ENCODE data around the gene SORCS1. TPM values are rescaled to one million over a fixed set of nuclear protein-coding genes. Genes with fewer than 3 reads are reported as not detected.

The SORCS1 gene
- total RNA-seq, 2 experiments from 2014 or later, result not detected

GRCh38 chr10:107098326-107098725 is 66.2 kb downstream of the SORCS1 start:
- no peaks in the 10 kb centered on the region for H3K36me3 Mint-ChIP-seq (ENCODE audit: low read depth)
- ChIA-PET CTCF (interaction anchor here (0.6 kb wide), 1 partner anchor 12 kb away, joined by 3 read pairs; no protein-coding TSS in a partner anchor), POLR2A (no interaction called here)
- H3K27me3 Mint-ChIP-seq (ENCODE audit: low read depth), result no peaks in the 10 kb centered on the region
- no peaks in the 10 kb centered on the region for H3K9me3 Mint-ChIP-seq (ENCODE audit: insufficient read depth)
- no peak overlapping the region for H3K27ac Mint-ChIP-seq
- DNase-seq (no peak), ATAC-seq (no peak)
- no peak overlapping the region for H3K4me3 Mint-ChIP-seq
- H3K4me1 Mint-ChIP-seq (ENCODE audit: low read depth), result no peaks in the 10 kb centered on the region

DNA sequence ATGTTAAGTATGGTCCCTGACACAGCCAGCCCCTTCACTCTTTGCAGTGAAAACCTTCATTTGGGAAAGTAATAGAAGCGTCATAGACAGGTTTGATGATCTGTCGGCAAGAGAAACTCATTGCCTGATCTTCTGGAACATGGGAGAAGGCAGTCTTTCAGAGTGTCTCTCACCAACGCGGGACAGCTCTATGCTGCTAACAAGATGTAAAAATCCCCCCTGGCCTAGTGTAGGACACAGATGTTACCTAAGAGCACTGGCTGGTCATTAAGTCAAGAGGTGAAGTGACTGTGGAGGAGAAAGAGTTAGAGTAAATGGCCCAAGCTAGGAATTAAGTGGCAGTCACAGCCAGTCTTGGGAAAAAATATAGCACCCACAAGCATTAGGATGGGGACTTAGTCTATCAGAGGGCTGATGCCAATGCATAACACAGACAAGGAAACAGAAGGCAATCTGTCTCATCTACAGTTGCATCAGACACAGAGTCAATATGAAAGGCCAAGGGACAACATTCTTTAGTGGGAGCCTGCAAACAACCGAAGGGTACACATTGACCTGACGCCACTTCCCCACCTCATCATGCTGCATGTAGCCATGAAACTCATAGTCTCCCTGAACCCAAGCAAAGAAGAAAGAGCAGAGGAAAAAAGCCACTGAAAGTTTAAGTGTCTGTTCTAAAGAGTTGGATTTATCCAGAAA is 69.5 kb downstream of the SORCS1 start:
- Mint-ChIP-seq H3K27ac (no peak overlapping the region), H3K27me3 (ENCODE audit: low read depth) (no peaks in the 10 kb centered on the region), H3K36me3 (ENCODE audit: low read depth) (no peaks in the 10 kb centered on the region), H3K9me3 (ENCODE audit: insufficient read depth) (no peaks in the 10 kb centered on the region), H3K4me1 (ENCODE audit: low read depth) (no peaks in the 10 kb centered on the region), H3K4me3 (no peak overlapping the region)
- ChIA-PET POLR2A (no interaction called here), CTCF (no interaction called here)
- ATAC-seq (no peak), DNase-seq (no peak)

DNA sequence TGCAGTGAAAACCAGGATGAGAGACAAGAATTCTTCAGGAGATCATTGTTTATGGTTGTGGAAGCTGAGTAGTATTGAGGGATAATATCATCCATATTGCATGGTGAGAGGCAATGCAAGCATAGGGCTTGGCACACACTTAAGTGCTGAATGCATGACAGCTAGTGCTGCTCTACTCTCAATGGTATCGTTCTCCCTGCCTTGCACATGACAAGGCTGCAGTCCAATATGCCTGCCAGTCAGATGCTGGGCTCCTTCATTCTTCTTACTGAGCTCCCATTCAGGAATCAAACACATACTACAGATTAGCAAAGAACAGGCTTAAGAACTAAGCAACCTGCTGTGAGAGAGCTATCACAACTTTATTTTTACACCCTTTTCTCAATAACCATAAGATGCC is 72.2 kb downstream of the SORCS1 start:
- H3K27ac Mint-ChIP-seq, result no peak overlapping the region
- no peaks in the 10 kb centered on the region for H3K4me1 Mint-ChIP-seq (ENCODE audit: low read depth)
- ATAC-seq, result no peak
- POLR2A ChIA-PET, result no interaction called here
- H3K27me3 Mint-ChIP-seq (ENCODE audit: low read depth), result no peaks in the 10 kb centered on the region
- no peaks in the 10 kb centered on the region for H3K36me3 Mint-ChIP-seq (ENCODE audit: low read depth)
- DNase-seq, result no peak
- H3K4me3 Mint-ChIP-seq, result no peak overlapping the region
- CTCF ChIA-PET, result no interaction called here
- no peaks in the 10 kb centered on the region for H3K9me3 Mint-ChIP-seq (ENCODE audit: insufficient read depth)

DNA sequence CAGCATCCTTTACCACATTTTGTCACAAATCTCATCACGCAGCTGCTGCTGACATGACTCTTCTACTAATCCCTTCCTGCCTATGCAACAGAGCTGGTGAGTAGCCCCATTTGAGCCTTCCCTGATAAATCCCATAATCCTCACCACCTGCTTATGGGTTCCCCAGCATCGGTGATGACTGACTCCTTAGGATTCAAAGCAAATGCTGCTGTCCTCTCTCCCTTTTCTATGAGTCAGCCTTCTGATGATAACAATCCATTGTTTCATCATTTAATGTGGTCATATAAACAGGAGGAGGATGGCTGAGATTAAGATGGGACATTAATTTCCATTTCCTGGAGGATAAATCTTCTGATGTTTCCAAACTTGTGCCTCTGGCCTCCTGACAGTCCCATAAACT is 73.4 kb downstream of the SORCS1 start:
- ChIA-PET POLR2A (no interaction called here), CTCF (no interaction called here)
- ATAC-seq, result no peak
- Mint-ChIP-seq H3K4me1 (ENCODE audit: low read depth) (no peaks in the 10 kb centered on the region), H3K27ac (no peak overlapping the region), H3K9me3 (ENCODE audit: insufficient read depth) (no peaks in the 10 kb centered on the region), H3K27me3 (ENCODE audit: low read depth) (no peaks in the 10 kb centered on the region), H3K4me3 (no peak overlapping the region), H3K36me3 (ENCODE audit: low read depth) (no peaks in the 10 kb centered on the region)
- no peak for DNase-seq

DNA sequence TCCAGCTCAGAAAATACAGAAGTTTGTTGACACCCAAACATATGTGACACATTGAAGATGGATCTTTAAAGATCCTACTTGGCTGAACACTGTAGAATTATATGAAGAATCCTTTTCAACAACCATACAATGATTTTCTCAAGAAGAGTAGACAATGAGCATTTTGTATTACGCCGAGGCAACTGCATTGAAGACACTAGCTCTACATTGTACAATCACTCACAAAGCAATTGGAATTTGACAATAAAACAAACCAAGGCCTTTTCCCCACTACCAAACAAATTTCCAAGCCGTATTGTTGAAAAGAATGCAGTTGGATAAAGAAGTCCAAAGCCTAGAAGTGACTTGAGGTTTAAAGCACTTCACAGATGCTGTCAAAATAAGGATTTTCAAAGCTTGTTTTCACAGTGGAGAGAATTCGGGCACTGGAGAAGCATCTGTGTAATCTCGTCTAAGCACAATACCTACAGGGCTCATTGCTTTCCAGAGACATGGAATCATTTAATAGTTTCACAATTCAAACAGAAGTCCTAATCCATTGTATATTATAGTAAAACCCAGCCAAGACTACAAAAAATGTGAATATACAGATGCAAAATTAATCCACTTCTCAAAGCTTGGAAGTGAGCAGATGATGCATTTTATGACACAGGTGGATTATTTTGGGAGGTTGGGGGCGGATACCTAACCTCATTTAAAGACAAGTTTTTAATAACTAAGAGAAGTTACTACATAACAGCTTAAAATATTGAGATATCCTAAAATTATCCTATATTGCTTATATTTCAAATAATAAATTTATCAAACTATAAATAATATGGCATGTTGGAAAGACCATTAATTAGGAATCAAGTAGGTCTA is 78.6 kb downstream of the SORCS1 start:
- DNase-seq, result no peak

GRCh38 chr10:107083388-107084009 is 81.0 kb downstream of the SORCS1 start:
- Mint-ChIP-seq H3K4me3 (no peak overlapping the region), H3K36me3 (ENCODE audit: low read depth) (no peaks in the 10 kb centered on the region), H3K9me3 (ENCODE audit: insufficient read depth) (no peaks in the 10 kb centered on the region), H3K27ac (no peak overlapping the region), H3K4me1 (ENCODE audit: low read depth) (no peaks in the 10 kb centered on the region), H3K27me3 (ENCODE audit: low read depth) (no peaks in the 10 kb centered on the region)
- ATAC-seq (no peak), DNase-seq (no peak)
- ChIA-PET POLR2A (no interaction called here), CTCF (no interaction called here)

More for the DNA sequence above, 78.6 kb downstream of the SORCS1 start:
- no peak for ATAC-seq
- no peaks in the 10 kb centered on the region for H3K36me3 Mint-ChIP-seq (ENCODE audit: low read depth)
- CTCF ChIA-PET, result no interaction called here
- H3K4me1 Mint-ChIP-seq (ENCODE audit: low read depth), result no peaks in the 10 kb centered on the region
- no peaks in the 10 kb centered on the region for H3K27me3 Mint-ChIP-seq (ENCODE audit: low read depth)
- H3K9me3 Mint-ChIP-seq (ENCODE audit: insufficient read depth), result no peaks in the 10 kb centered on the region
- POLR2A ChIA-PET, result no interaction called here
- no peak overlapping the region for H3K27ac Mint-ChIP-seq
- no peak overlapping the region for H3K4me3 Mint-ChIP-seq

DNA sequence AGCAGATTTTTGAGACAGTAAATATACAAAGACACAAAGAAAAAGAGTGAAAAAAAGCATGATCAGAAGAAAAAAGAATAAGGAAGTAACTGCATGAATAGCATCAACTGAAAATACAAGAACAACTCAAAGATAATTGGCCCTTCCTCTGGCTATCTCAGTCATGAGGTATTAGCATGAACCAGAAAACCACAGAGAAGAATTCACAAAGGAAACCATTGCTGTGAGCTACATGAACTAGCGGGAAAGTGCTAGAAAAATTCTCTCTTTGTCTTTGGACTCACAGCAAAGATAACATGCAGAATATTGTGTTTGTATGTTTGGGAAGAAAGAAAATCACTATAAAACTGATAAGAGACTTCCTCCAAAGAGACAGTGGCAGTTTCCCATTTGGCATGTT is 82.9 kb downstream of the SORCS1 start:
- POLR2A ChIA-PET, result no interaction called here
- H3K4me1 Mint-ChIP-seq (ENCODE audit: low read depth), result no peaks in the 10 kb centered on the region

GRCh38 chr10:107075117-107075516 is 89.4 kb downstream of the SORCS1 start:
- DNase-seq, result no peak
- ChIA-PET CTCF (no interaction called here), POLR2A (no interaction called here)
- H3K9me3 Mint-ChIP-seq (ENCODE audit: insufficient read depth), result no peaks in the 10 kb centered on the region
- ATAC-seq, result no peak
- no peaks in the 10 kb centered on the region for H3K36me3 Mint-ChIP-seq (ENCODE audit: low read depth)
- no peak overlapping the region for H3K27ac Mint-ChIP-seq
- H3K27me3 Mint-ChIP-seq (ENCODE audit: low read depth), result no peaks in the 10 kb centered on the region
- no peak overlapping the region for H3K4me3 Mint-ChIP-seq
- no peaks in the 10 kb centered on the region for H3K4me1 Mint-ChIP-seq (ENCODE audit: low read depth)

More for the DNA sequence above, 82.9 kb downstream of the SORCS1 start:
- no peak for DNase-seq
- Mint-ChIP-seq H3K27ac (no peak overlapping the region), H3K27me3 (ENCODE audit: low read depth) (no peaks in the 10 kb centered on the region), H3K36me3 (ENCODE audit: low read depth) (no peaks in the 10 kb centered on the region), H3K9me3 (ENCODE audit: insufficient read depth) (no peaks in the 10 kb centered on the region), H3K4me3 (no peak overlapping the region)
- CTCF ChIA-PET, result no interaction called here
- ATAC-seq, result no peak

DNA sequence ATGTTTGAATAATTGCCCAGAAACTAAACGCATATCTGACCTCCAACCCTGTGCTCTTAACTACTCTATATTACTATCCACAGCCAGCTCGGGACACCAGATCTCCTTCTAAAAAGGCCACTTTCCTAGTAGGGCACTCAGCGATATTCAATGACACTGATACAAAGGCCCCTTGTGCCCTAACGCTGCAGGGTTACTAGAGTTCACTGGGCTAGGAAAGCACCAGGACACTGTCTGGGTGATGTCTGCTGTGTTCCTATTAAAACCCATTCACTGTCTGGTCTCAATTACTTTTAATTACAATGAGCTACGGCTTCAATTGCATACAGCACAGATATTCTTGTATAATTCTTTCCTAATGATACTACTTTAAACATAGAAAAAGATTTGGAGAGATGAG is 91.7 kb downstream of the SORCS1 start:
- CTCF ChIA-PET, result no interaction called here
- H3K36me3 Mint-ChIP-seq (ENCODE audit: low read depth), result no peaks in the 10 kb centered on the region
- no peaks in the 10 kb centered on the region for H3K9me3 Mint-ChIP-seq (ENCODE audit: insufficient read depth)

DNA sequence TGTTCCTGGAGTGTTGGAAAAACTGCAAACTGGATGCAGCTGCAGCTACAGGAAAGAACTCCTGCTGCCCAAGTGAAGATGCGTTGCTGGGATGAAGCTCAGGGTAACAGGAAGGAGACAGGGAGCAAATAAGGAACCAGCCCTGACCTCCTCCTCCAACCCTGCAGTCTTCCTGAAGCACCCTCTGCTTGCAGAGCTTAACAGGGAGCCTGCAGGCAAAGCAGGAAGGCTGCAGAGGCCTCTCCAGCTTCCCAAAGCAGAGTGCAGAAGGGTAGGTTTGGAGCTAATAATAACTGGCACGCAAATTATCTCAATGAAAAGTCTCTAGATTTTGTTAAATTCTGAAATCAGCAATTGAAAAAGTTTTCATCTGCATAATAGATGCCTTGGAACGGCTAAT is 92.5 kb downstream of the SORCS1 start:
- H3K9me3 Mint-ChIP-seq (ENCODE audit: insufficient read depth), result no peaks in the 10 kb centered on the region
- no peak overlapping the region for H3K27ac Mint-ChIP-seq
- no peaks in the 10 kb centered on the region for H3K4me1 Mint-ChIP-seq (ENCODE audit: low read depth)
- no peaks in the 10 kb centered on the region for H3K27me3 Mint-ChIP-seq (ENCODE audit: low read depth)
- ATAC-seq, result no peak
- ChIA-PET POLR2A (no interaction called here), CTCF (no interaction called here)
- no peak for DNase-seq
- H3K36me3 Mint-ChIP-seq (ENCODE audit: low read depth), result no peaks in the 10 kb centered on the region
- no peak overlapping the region for H3K4me3 Mint-ChIP-seq

More for the DNA sequence above, 91.7 kb downstream of the SORCS1 start:
- H3K4me1 Mint-ChIP-seq (ENCODE audit: low read depth), result no peaks in the 10 kb centered on the region
- POLR2A ChIA-PET, result no interaction called here
- no peak overlapping the region for H3K27ac Mint-ChIP-seq
- no peaks in the 10 kb centered on the region for H3K27me3 Mint-ChIP-seq (ENCODE audit: low read depth)
- ATAC-seq (no peak), DNase-seq (no peak)
- H3K4me3 Mint-ChIP-seq, result no peak overlapping the region

- Mint-ChIP-seq H3K9me3 (ENCODE audit: insufficient read depth) (no peaks in the 10 kb centered on the region), H3K27me3 (ENCODE audit: low read depth) (no peaks in the 10 kb centered on the region), H3K27ac (no peak overlapping the region), H3K4me1 (ENCODE audit: low read depth) (no peaks in the 10 kb centered on the region), H3K36me3 (ENCODE audit: low read depth) (no peaks in the 10 kb centered on the region), H3K4me3 (no peak overlapping the region)
- POLR2A ChIA-PET, result no interaction called here
- CTCF ChIA-PET, result no interaction called here
- DNase-seq (no peak), ATAC-seq (no peak)
These were observed 93.2 kb downstream of the SORCS1 start for GRCh38 chr10:107071301-107071700.

DNA sequence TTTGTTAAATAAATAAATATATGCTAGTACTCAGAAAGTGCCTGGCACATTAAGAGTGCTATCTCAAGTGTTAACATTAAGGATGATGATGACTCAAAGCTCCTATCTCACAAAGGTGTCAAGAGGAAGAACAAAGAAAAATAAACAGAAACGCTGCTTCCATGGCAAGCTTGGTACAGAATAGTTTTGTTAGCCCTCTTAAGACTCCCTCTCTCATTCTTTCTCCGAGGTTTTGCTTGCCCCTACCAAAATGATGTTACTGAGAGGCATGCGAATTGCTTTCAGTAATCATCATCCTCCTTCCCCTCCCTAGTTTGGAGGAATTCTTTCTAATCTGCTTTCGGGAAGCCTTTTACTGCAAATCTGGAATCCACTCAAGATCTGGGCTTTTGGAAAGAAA is 96.7 kb downstream of the SORCS1 start:
- no peaks in the 10 kb centered on the region for H3K4me1 Mint-ChIP-seq (ENCODE audit: low read depth)
- DNase-seq, result no peak
- ATAC-seq, result no peak
- ChIA-PET POLR2A (no interaction called here), CTCF (no interaction called here)
- H3K27me3 Mint-ChIP-seq (ENCODE audit: low read depth), result no peaks in the 10 kb centered on the region
- no peak overlapping the region for H3K27ac Mint-ChIP-seq
- H3K4me3 Mint-ChIP-seq, result no peak overlapping the region
- H3K36me3 Mint-ChIP-seq (ENCODE audit: low read depth), result no peaks in the 10 kb centered on the region
- no peaks in the 10 kb centered on the region for H3K9me3 Mint-ChIP-seq (ENCODE audit: insufficient read depth)

Data from activated CD8-positive, alpha-beta T cell treated with anti-CD3 and anti-CD28 coated beads, Interleukin-2, amount 10 ng/mL, durations not matched to agents 7 days and 5 days (primary cell).